NCI-H1092 treated with DMSO at 0.1 percent for 48 hours (cell line): Measurements from ENCODE around the gene LINGO4.

Experiments used
- DNase-seq: peaks from one replicate; lab custom pipeline; 2025; lab: John Stamatoyannopoulos, UW

LINGO4 gene, protein sequence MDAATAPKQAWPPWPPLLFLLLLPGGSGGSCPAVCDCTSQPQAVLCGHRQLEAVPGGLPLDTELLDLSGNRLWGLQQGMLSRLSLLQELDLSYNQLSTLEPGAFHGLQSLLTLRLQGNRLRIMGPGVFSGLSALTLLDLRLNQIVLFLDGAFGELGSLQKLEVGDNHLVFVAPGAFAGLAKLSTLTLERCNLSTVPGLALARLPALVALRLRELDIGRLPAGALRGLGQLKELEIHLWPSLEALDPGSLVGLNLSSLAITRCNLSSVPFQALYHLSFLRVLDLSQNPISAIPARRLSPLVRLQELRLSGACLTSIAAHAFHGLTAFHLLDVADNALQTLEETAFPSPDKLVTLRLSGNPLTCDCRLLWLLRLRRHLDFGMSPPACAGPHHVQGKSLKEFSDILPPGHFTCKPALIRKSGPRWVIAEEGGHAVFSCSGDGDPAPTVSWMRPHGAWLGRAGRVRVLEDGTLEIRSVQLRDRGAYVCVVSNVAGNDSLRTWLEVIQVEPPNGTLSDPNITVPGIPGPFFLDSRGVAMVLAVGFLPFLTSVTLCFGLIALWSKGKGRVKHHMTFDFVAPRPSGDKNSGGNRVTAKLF

DNA sequence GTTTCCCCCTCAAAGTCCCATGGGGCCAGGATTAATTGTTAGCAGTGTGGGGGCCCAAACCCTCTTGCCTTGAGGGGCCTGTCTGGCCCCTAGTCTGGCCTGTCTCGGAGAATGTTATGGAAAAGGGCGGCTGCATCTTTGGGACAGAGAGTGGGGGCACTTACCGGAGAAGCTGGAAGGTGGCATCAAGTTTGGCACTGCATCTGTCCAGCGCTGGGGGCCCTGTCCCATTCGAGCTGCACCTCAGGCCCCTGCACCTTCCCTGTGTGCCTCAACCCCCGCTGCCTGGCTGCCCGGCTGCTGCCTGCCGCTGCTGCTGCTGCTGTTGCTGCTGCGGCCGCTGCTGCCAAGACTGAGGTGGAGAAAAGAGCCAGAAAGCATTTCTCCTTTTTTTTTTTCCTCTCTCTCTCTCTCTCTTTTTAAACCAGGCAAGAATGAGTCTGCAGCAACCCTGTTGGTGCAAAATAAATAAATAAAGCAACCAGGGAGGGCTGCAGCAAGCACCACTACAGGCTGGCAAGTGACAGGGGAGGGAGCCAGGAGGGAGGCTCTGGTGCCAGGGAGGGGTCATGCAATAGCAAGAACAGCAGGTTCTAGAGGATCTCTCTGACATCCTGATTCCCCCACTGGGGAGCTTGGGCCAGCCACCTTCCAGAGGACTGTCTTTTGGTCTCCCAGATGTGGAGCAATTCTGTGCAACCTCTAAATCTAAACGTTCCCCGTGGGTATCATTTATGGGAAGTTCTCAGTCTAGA lies at the start of gene LINGO4:
LINGO4 (minus strand) TSS at position 354 of the 755 bp plus-strand sequence. CDS start 2,715 bp downstream, outside the sequence.
- DNase-seq = no peak

DNA sequence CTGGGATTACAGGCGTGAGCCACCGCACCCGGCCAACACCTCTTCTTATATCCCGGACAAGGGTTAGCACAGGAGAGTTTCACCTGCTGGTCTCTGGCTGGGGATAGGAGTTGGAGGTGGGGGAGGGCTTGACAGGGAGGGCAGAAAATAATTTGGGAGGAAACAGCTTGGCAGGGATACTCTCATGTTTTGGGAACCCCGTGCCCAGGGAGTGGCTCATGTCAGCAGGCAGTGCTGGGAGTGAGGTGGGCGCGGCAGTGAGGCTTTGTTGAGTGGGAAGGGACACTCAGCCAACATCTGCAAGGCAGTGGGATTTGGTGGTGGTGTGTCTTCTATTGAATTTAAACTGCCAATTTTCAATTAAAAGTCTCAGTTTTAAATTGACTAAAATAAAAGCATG lies 49.4 kb upstream of the LINGO4 start:
- DNase-seq = no peak

DNA sequence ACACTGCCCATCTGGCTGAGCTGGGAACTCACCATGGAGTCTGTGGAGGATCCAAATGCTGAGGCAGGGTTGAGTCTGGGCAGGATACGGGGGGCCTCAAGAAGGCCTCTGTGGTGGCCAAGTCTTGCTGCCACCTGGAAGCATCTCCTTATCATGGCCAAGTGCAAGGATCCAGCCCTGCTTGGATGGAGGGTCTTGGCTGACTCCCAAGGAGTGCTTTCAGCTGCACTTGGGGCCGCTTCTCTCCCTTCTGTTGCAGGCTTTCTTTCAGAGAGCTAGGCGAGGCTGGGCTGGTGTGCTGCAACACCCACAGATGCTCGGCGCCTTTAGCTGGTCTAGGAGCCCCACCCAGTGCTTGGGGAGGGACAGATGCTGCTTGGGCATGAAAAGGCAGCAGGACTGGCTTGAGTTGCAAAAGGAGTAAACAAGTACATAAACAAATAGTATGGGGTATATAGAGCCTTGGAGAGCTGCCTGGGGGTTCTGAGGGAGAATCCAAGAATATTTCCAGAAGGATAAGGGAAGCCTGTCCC lies 48.3 kb upstream of the LINGO4 start, which contains the start of gene THEM5:
THEM5 (minus strand) TSS at position 302 of the 533 bp plus-strand sequence; CDS start at position 155, 147 bp downstream.
- DNase-seq = no peak

DNA sequence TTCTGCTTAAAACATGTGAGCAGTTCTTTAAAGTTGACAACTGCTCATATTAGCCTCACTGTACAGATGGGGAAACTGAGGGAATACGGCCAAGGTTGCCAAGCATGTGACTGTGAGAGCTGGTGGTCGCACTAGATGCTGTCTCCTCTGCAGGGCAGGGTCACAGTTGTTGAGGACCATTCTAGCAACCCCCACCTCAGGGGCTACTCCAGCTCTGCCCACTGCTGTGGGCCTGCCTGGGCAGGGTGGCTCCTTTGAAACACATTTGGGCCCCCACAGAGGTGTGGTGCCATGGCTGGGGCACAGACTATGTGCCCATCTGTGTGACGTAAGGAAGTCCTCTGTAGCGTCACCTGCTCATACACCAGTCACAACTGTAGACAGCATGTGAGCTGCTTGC lies 47.5 kb upstream of the LINGO4 start:
- no peak for DNase-seq

DNA sequence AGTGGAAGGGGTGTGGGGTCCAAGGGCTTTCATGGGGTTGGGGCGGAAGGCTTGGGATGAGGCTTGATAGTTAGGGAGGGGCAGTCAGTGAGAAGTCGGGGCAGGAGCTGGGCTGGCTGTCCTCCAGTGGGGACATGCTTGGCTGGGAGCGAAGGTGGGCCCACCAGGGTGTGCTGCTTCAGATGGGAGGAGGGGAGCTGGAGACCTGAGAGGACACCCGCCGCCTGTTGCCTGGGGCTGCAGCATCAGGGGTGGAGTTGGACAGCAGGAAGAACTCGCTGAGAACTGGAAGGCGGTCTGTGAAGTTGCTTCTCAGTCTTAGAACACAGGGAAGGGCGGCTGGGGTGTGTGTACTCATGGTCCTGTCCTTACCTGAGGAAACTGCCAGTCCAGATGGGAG lies 46.7 kb upstream of the LINGO4 start:
- no peak for DNase-seq

DNA sequence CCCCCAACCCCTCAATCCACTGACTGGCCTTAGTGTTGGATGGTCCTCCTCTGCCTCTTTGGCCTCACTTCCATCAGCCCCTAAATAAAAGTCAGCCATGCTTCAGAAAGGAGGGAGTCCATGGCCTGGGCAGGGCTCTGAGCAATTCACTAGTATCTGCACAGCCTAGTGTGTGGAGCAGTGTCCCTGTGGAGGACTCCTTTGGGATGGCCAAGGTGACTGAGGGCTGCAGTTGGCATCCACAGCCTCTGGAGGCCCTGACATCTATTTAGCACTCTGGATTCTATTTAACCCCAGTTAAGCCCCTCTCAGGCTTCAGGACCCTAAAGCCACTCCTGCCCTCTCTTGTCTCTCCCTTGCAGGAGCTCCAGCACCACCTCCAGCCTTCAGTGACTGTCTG lies 44.7 kb upstream of the LINGO4 start:
- no peak for DNase-seq

DNA sequence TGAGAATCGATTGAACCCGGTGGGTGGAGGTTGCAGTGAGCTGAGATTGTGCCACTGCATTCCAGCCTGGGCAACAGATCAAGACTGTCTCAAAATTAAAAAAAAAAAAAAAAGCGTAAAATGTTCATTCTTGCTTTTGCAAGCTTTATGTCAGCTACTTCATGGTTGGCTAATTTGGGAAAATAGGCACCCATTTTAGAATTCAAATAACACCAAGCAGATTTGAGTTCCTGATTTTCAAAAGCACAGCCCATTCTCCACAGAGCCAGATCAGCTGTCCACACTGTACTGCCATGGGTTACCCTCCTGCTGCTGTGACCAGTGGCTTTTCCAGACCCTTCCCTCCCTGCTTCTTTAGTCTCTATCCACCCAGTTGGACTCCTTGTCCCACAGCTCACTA lies 43.9 kb upstream of the LINGO4 start:
- DNase-seq = no peak

DNA sequence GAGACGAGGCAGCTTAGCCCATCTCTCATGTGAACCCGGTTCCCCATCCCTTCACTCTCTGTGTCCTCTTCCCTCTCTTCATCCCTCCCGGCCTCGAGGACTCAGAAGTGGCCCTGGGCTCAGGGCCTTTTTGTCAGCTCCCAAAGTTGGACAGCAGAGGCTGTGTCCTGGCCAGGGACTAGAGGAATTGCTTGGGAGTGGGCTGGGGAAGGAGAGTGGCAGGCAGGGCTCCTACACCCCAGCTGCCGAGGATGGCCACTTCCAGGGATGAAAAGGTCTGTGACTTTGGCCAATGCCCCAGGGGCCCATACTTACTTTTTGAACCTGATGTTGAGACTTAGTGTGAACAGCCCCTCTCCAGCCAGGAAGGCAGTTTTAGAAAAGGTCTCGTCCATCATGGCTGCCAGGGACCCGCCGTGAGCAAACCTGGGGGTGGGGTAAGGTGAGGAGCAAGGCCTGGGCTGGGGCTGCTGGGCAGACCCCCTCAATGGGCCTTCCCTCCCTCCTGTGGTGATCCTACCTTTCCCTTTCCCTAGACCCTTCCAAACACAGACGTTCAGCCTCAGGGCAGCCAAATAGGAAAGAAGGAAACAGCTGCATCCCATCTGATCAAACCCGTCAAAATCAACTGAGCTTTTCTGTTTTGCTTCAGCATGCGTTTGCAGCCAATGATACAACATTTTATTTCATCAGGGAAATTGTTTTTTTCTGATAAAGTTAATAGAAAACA lies 42.8 kb upstream of the LINGO4 start:
- no peak for DNase-seq

DNA sequence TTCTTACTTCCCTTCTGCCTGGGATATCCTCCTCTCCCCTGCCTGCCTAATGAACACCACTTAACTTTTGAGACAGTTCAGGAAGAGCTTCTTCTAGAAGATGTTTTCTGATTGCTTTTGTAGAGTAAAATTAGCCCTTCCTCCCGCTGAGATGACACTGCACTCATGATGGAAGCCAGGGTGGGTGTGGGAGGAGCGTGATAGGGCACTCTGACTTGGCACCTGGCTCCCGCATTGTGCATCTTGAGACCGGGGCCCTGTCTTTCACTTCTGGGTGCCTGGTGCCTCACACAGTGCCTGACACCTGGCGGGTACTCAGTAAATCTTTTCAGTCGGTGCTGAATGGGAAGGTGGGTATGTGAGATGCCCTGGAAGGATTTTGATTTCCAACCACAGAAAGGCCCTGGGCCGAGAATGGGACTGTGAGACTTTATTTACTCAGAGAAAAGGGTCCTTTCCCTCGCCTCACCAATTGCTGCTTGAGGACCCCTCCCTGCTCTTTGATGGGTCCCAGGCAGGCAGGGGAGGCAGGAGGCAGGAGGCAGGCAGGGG lies 41.5 kb upstream of the LINGO4 start:
- no peak for DNase-seq

DNA sequence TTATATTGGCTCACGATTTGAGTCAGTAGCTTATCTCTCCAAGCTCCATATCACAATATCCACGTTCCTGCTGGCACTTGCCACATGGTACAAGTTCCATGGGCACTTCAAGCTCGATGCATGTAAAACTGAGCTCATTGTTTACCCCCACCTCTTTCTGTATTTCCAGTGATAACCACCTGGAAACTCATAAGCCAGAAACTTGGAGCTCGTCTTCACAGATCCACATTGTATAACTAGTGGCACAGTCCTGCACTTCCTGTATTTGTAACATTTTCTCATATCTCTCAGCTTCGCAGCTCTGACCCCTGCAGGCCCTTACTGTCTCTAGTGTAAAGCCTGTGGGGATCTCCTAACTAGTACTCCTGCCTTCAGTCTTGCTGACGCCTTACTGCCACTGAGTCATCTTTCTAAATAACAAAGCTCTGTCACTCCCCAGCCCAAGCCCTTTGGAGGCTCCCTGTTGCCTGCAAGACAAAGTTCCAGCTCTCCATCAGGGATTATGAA lies 40.9 kb upstream of the LINGO4 start:
- no peak for DNase-seq

DNA sequence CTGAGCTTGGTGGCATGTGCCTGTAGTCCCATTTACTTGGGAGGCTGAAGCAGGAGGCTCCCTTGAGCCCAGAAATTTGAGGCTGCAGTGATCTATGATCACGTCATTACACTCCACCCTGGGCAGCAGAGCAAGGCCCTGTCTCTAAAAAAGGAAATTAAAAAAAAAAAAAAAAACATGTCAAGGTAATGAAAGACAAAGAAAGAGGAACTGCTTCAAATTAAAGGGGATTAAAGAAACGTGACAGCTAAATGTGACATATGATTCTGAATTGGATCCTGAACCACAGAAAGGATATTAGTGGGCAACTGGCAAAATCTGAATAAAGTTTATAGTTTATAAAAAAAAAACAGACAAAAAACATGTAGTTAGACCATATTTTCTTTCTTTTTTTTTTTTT lies 38.2 kb upstream of the LINGO4 start:
- no peak for DNase-seq

DNA sequence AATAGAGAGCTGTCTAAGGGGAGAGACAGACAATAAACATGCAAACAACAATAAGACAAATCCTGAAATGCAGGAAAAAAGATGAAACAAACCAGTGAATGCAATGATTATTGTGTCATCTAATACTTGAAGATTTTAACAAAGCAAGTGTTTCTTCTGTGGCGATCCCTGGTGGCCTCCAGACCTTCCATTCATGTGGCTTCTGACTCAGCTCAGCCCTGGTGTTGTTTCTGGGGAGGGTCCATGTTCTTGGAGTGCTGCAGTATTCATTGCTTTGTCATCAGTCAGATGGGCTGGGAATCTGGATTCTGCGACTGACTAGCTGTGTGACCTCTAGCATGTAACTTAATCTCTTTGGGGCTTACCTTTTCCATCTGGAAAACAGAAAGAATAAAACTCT lies 35.9 kb upstream of the LINGO4 start:
- no peak for DNase-seq

DNA sequence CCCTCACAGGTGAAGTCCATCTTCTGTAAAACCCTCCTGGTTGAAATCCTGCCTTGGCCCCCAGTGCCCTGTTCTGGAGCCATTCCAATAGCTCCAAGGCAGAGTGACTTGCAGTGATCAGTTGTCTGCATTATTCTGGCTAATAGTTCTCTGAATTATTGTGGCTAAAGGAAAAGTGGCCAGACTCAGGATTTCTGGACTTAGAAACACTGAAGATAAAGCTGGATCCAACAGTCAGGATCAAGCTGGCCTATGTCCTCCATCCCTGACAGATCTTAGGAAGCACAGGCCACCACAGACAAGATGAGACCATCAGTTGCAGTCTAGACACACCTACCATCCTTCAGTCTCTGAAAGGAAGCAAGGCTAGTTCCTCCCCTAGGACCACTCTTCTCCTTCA lies 35.2 kb upstream of the LINGO4 start:
- DNase-seq = no peak

DNA sequence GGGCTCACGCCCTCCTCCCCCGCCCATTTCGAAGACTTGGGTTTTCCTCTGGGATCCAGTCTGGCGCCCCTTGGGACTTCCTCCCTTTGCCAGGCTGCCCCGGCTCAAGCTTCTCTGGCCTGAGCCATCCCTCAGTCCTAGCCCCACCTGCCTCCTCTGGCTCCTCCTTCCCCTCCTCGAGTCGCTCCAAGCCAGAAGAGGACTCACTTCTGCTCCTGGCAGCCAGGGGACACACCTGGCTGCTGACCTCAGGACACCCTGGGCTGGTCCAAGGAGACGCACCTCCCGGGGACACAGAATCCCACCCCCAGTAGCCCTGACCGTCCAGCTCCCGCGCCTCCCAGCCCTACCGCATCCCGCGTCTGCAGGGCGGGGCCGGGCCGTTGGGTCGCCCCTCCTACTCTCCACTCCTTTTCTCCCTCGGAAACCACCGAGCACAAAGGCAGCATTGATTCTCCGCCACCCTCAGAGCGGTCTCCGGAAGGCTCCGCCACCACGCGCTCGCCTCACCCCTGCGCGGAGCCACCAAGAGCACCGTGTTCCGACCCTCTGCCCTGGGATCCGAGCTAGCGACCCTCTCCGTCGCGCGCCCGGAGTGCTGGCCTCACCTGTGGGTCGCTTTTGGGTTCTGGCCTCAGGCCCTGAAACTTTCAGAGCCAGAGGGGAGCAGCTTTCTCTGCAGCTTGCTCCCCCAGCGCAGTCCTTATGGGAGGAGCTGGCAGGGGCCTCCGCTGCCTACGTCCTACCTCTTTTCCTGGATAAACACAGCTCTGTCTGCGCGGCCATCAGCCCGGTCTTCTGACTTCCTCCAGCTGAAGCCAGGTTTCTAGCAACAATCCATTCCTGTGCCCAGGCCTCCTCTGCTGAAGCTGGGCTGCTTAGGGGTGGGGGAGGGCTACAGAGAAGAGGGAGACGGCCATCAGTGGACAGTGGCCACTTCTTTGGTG lies 34.5 kb upstream of the LINGO4 start, which contains the start of gene C2CD4D:
C2CD4D (minus strand) TSS at position 364 of the 947 bp plus-strand sequence. CDS start 831 bp downstream, outside the sequence.
- DNase-seq = peak; percentile 89

DNA sequence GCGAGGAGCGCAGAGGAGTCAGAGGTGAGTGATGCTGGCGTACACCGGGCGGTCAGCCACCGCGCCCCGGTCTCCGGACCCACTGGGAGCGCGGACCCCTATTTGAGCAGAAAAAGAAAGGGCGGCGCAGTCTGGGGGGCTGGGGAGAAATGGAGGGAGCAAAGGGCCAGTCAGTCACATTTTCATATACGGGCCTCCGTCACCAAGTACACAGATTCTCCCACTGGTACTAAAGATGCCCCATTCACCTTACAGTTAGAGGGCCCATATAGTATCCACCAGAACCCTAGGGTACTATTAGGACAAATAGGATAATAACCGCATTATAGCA lies 33.8 kb upstream of the LINGO4 start:
- DNase-seq = no peak

DNA sequence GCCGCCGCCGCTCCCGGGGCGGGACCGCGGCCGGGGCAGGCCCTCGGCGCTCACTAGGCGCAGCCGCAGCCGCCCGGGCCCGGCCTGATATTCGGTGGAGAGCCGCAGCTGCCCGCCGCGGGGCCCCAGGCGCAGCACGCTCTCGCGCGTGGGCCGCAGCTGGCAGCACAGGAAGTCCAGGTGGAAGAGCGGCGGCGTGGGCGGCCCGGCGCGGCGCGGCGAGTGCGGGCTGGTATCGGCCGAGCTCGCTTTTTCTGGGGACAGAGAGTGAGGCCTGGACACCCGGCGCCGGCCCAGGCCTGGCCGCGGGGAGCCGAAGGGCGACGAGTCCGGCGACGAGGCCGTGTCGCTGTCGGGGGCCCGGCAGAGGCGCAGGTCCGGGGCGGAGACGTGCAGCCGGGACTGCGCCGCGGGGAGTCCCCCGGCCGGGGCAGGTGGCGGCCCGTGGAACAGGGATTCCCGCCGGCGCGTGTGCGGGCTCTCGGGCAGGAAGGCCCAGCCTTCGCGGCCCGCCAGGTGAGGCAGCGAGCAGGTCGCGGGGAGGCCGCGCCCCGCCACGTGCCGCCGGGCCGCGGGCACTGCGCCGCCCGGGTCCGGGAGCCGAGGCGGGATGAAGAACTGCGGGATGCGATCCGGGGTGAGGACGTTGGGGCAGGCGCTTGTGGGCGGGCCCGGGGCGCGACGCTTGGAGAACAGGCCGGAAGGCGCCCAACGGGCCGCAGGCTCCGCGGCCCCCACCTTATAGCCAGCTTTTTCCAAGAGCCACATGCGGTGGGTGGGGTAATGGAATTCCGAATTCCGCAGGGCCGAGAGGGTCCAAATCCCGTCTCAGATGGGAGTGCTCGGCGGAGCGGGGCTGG lies 33.2 kb upstream of the LINGO4 start:
- no peak for DNase-seq

DNA sequence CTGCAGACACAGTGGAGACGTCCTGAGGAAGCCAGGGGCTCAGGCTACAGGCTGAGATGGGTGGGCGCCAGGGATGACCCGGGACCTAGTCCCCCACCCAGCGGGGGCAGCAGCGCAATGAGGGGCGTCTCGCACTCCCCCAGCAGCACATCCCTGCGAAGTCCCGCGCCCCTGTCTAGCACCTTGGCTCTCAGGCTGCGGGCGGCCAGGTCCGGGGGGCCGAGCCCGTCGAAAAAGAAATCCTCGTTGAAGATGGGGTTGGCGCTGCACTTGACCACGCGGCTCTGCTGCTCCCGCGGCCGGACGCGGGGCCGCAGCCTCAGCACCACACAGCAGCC lies 32.6 kb upstream of the LINGO4 start:
- no peak for DNase-seq

DNA sequence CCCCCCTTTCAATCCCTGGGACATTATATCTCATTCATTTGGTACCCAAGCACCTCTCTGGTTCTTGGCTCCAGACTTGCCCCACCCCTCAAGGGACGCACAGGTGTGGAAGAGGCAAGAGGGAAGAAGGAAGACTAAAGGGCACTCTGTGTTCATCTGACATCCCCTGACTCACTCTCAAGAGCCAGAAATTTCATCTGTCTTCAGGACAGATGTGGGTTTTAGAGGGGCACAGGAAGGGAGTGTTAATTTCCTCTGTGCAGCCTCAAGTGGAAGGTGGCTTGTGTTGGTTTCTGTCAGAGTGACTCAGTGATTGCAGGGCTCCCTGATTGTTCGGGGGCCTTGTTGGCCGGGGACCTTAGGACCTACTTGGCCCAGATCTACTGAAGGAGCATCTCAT lies 32.0 kb upstream of the LINGO4 start:
- DNase-seq = no peak

DNA sequence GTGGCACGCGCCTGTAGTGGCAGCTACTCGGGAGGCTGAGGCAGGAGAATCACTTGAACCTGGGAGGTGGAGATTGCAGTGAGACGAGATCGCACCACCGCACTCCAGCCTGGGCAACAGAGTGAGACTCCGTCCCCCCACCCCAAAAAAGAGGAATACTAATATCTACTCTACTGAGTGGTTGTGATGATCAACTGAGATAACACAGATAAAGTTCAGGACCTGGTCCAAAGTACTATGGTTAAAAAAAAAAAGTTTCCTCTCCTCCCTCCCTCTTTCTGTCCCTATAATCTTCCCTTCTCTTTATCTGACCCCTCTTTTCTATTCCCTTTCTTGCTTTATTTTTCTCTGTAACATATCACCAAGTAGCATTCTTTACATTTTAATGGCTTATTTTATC lies 30.4 kb upstream of the LINGO4 start:
- no peak for DNase-seq
